Body of pancreas (tissue), 4 donors: ENCODE measurements around the gene NANOS3. TPM values are rescaled to one million over a fixed set of nuclear protein-coding genes. Genes with fewer than 3 reads are reported as not detected.

Experiments
- ATAC-seq: fragments of 150-250 bp; one replicate; pipeline ENCODE4 v1.9.1; 2016
- DNase-seq, 4 donors: peaks; one replicate each; pipeline ENCODE4 v3.0.0-alpha.2; 2019
- H3K27ac ChIP-seq, 4 donors: fragments of 200-600 bp; sonication (generic); 1 replicate in 3 of 4; 2 replicates in 1 of 4; pipeline versions ENCODE4 v1.5.1 to v1.6.1; 2016 to 2019; ENCODE audit warnings: mild to moderate bottlenecking in 1 of 4, mixed read lengths in 1 of 4, moderate library complexity in 1 of 4
- H3K27me3 ChIP-seq, 2 donors: fragments of 200-600 bp; sonication (generic); one replicate each; pipeline ENCODE4 v1.6.0; 2016; ENCODE audit warnings: mild to moderate bottlenecking in 1 of 2
- H3K36me3 ChIP-seq, 2 donors: fragments of 200-600 bp; sonication (generic); replicated peaks in 1 of 2; 2 replicates each; pipeline ENCODE4 v1.5.1; 2016; ENCODE audit warnings: low read depth in 2 of 2; ENCODE audit not compliant: insufficient read depth in 1 of 2
- H3K4me1 ChIP-seq: fragments of 200-600 bp; sonication (generic); one replicate; pipeline ENCODE4 v1.6.0; 2016
- H3K4me3 ChIP-seq, 2 donors: fragments of 200-600 bp; sonication (generic); 1 replicate in 1 of 2; 2 replicates in 1 of 2; pipeline ENCODE4 v1.5.1; 2016 to 2019
- H3K9me3 ChIP-seq, 3 donors: fragments of 200-600 bp; sonication (generic); 1 replicate in 2 of 3; 2 replicates in 1 of 3; pipeline ENCODE4 v1.5.1; 2016
- CTCF ChIP-seq, 7 experiments: fragments of 450-650 bp in 4 of 7; fragments of 200-600 bp in 3 of 7; sonication (generic) in 3 of 7; IDR thresholded peaks; one replicate each; pipeline ENCODE4 v1.5.1; 2016 to 2019; ENCODE audit warnings: antibody characterized with exemption in 7 of 7
- POLR2A ChIP-seq, 3 donors: fragments of 450-650 bp; IDR thresholded peaks; one replicate each; pipeline ENCODE4 v1.6.1; 2016; ENCODE audit warnings: antibody characterized with exemption in 3 of 3, mild to moderate bottlenecking in 2 of 3
- WGBS, 2 donors: methylation state at CpG; one replicate each; pipeline ENCODE4 v1.1.5; 2017; 5-methylcytosine and 5-hydroxymethylcytosine counted together
- intact Hi-C: fragments of 100-400 bp; cut with DNase I; formaldehyde crosslinking; loops from one replicate; pipeline ENCODE4 v1.15.1; 2023
- total RNA-seq, 2 donors: library from RNA; depleted of rRNA; stranded (reverse); fragments of >200 nt; gene quantifications; one replicate each; pipeline ENCODE4 v1.1.0, GENCODE V29; 2016

Gene NANOS3
- total RNA-seq, 2 donors from 2014 or later: not detected

GRCh38 chr19:13861714-13862531 is 15.0 kb upstream of the NANOS3 start:
- H3K36me3 ChIP-seq: no peaks in the 10 kb centered on the region
- 3% methylated on average over 18 to 27 of the region's 27 CpGs for WGBS, 2 donors
- H3K9me3 ChIP-seq: no peaks in the 10 kb centered on the region
- TF ChIP-seq POLR2A (IDR thresholded peaks at IDR 0.05): peak; percentile 11 to 66 (median 51)
- TF ChIP-seq CTCF (IDR thresholded peaks at IDR 0.05): peak; percentile 96 to 99 (median 99)
- H3K27me3 ChIP-seq: no peaks in the 10 kb centered on the region
- peak overlapping the region; percentile 81 to 90 (median 84) for H3K27ac ChIP-seq
- ATAC-seq (peak; percentile 89), DNase-seq (peak; percentile 93 to 94 (median 94))
- peaks cover 27% of the 10 kb centered on the region for H3K4me1 ChIP-seq
- H3K4me3 ChIP-seq: no peak overlapping the region
- intact Hi-C loops: loop anchor here (5.0 kb wide), 1 partner anchor 75 kb away; no protein-coding TSS in a partner anchor

GRCh38 chr19:13864046-13864666 is 12.8 kb upstream of the NANOS3 start:
- intact Hi-C loops: loop anchor here (5.0 kb wide), 1 partner anchor 77 kb away; no protein-coding TSS in a partner anchor
- ATAC-seq: no peak
- Histone ChIP-seq H3K4me3 (no peak overlapping the region), H3K4me1 (peaks cover 27% of the 10 kb centered on the region), H3K27me3 (no peaks in the 10 kb centered on the region), H3K9me3 (no peaks in the 10 kb centered on the region), H3K36me3 (no peaks in the 10 kb centered on the region), H3K27ac (peak overlapping the region in 1 of 4 donors; percentile 8)
- 32 to 49% methylated on average over 5 to 13 of the region's 13 CpGs for WGBS, 2 donors
- DNase-seq: peak in 1 of 4 donors; percentile 24
- TF ChIP-seq POLR2A (IDR thresholded peaks at IDR 0.05) (no peak), CTCF (IDR thresholded peaks at IDR 0.05) (no peak)

- intact Hi-C loops: loop anchor here (5.0 kb wide), 2 partner anchors 78 to 268 kb away; no protein-coding TSS in a partner anchor
- WGBS, 2 donors: 13 to 20% methylated on average over 12 to 64 of the region's 113 CpGs
- DNase-seq: peak in 1 of 4 donors; percentile 19
- TF ChIP-seq POLR2A (IDR thresholded peaks at IDR 0.05) (no peak), CTCF (IDR thresholded peaks at IDR 0.05) (no peak)
- Histone ChIP-seq H3K4me1 (peaks cover 27% of the 10 kb centered on the region), H3K27ac (peak overlapping the region in 3 of 4 donors; percentile 8 to 44 (median 17)), H3K4me3 (no peak overlapping the region), H3K36me3 (no peaks in the 10 kb centered on the region), H3K27me3 (no peaks in the 10 kb centered on the region), H3K9me3 (no peaks in the 10 kb centered on the region)
- ATAC-seq: no peak
Measured at GRCh38 chr19:13864667-13865570, 12.0 kb upstream of the NANOS3 start.

GRCh38 chr19:13865571-13866462 is 11.1 kb upstream of the NANOS3 start:
- H3K27me3 ChIP-seq: no peaks in the 10 kb centered on the region
- peak in 2 of 4 donors; percentile 46 to 48 for DNase-seq

More at GRCh38 chr19:13865571-13866462, 11.1 kb upstream of the NANOS3 start:
- TF ChIP-seq POLR2A (IDR thresholded peaks at IDR 0.05) (peak in 2 of 3 donors; percentile 14 to 23), CTCF (IDR thresholded peaks at IDR 0.05) (no peak)
- WGBS, 2 donors: 2 to 11% methylated on average over 6 to 47 of the region's 82 CpGs
- H3K36me3 ChIP-seq: no peaks in the 10 kb centered on the region
- peak overlapping the region; percentile 0 to 24 for H3K4me3 ChIP-seq
- peak; percentile 10 for ATAC-seq
- intact Hi-C loops: loop anchor here (5.0 kb wide), 1 partner anchor 269 kb away; no protein-coding TSS in a partner anchor
- no peaks in the 10 kb centered on the region for H3K9me3 ChIP-seq
- peak overlapping the region in 2 of 4 donors; percentile 4 to 56 for H3K27ac ChIP-seq
- H3K4me1 ChIP-seq: peaks cover 27% of the 10 kb centered on the region
